HCT116 (cell line): ENCODE data around the gene WWOX. TPM values are rescaled to one million over a fixed set of nuclear protein-coding genes. Genes with fewer than 3 reads are reported as not detected.

Experiments used
- ATAC-seq: fragments of 200-7000 bp; cut with Tn5 transposase; 2 replicates; pipeline ENCODE4 v1.9.1; 2020; ENCODE audit warnings: mild to moderate bottlenecking, moderate library complexity
- BruUV-seq: library from RNA; stranded (reverse); fragments of 400-500 nt; replicated peaks from 2 replicates; lab custom pipeline; 2021; lab: Mats Ljungman, UMichigan
- CTCF ChIA-PET: fragments of 300-600 bp; sonication (Branson Sonifier 250); formaldehyde crosslinking; loops from one replicate; lab custom pipeline; 2021; ENCODE audit warnings: antibody characterized with exemption; lab: Charles Lee
- POLR2A ChIA-PET: fragments of 300-600, 350-600 bp; sonication (Branson Sonifier 250); formaldehyde crosslinking; loops from one replicate; lab custom pipeline; 2021; ENCODE audit warnings: antibody characterized with exemption; lab: Charles Lee
- RAD21 ChIA-PET, 2 experiments: fragments of 300-600 bp; sonication (Branson Sonifier 250); formaldehyde crosslinking; loops; one replicate each; lab custom pipeline; 2023; ENCODE audit warnings: low total read pairs in 2 of 2; ENCODE audit not compliant: uncharacterized antibody in 2 of 2, unreplicated experiment in 2 of 2, low non-redundant PET in 1 of 2; lab: Charles Lee
- DNase-seq: peaks from one replicate; pipeline ENCODE4 v3.0.0-alpha.2; 2010; ENCODE audit warnings: low read depth, low spot score
- H2AFZ ChIP-seq: fragments of 200-600 bp; shearing (Covaris generic), sonication (generic); 2 replicates; pipeline ENCODE4 v1.6.1; 2017; ENCODE audit warnings: low read depth, mixed run types, mixed read lengths, antibody characterized with exemption, low read length; ENCODE audit not compliant: poor library complexity, severe bottlenecking
- H3K27ac ChIP-seq: 2 replicates; pipeline ENCODE4 v1.5.1; 2012; ENCODE audit warnings: low read depth, low read length
- H3K27me3 ChIP-seq: fragments of 200-600 bp; sonication (generic); 2 replicates; pipeline ENCODE4 v1.6.1; 2016; ENCODE audit warnings: mixed run types, low read length, mixed read lengths; ENCODE audit not compliant: insufficient read depth
- H3K36me3 ChIP-seq, 2 experiments: fragments of 200-500 bp in 1 of 2; fragments of 200-600 bp in 1 of 2; sonication (Bioruptor generic) in 1 of 2; sonication (generic) in 1 of 2; 2 replicates each; pipeline versions ENCODE4 v1.5.1 to v1.6.1; 2014 to 2016; ENCODE audit warnings: low read length in 2 of 2, inconsistent platforms in 1 of 2, mixed read lengths in 1 of 2, mixed run types in 1 of 2; ENCODE audit not compliant: insufficient read depth in 2 of 2, control insufficient read depth in 1 of 2
- H3K4me1 ChIP-seq, 2 experiments: fragments of 200-600 bp in 1 of 2; sonication (generic) in 1 of 2; 2 replicates each; pipeline versions ENCODE4 v1.5.1 to v1.6.1; 2012 to 2017; ENCODE audit warnings: low read length in 2 of 2, inconsistent platforms in 1 of 2, mild to moderate bottlenecking in 1 of 2, mixed read lengths in 1 of 2, mixed run types in 1 of 2, moderate library complexity in 1 of 2; ENCODE audit not compliant: insufficient read depth in 2 of 2, control insufficient read depth in 1 of 2
- H3K4me2 ChIP-seq: fragments of 200-600 bp; sonication (generic); 2 replicates; pipeline ENCODE4 v1.6.1; 2017; ENCODE audit warnings: mixed run types, low read length, mixed read lengths
- H3K4me3 ChIP-seq, 2 experiments: fragments of 200-600 bp in 1 of 2; sonication (generic) in 1 of 2; replicated peaks in 1 of 2; 2 replicates each; pipeline ENCODE4 v1.5.1; 2011 to 2016; ENCODE audit warnings: low read length in 2 of 2, control low read depth in 1 of 2, low read depth in 1 of 2, mild to moderate bottlenecking in 1 of 2, mixed read lengths in 1 of 2, mixed run types in 1 of 2
- H3K79me2 ChIP-seq: fragments of 200-600 bp; sonication (generic); 2 replicates; pipeline ENCODE4 v1.6.1; 2017; ENCODE audit warnings: mild to moderate bottlenecking, mixed run types, low read length, moderate library complexity, mixed read lengths; ENCODE audit not compliant: insufficient read depth
- H3K9ac ChIP-seq: fragments of 200-600 bp; sonication (generic); 2 replicates; pipeline ENCODE4 v1.6.1; 2016; ENCODE audit warnings: low read length, mixed read lengths
- H3K9me2 ChIP-seq: fragments of 200-600 bp; sonication (generic), shearing (Covaris generic); 2 replicates; pipeline ENCODE4 v1.6.1; 2017; ENCODE audit warnings: mixed run types, mild to moderate bottlenecking, moderate library complexity; ENCODE audit not compliant: insufficient read depth
- H3K9me3 ChIP-seq, 2 experiments: fragments of 200-500 bp in 1 of 2; fragments of 200-600 bp in 1 of 2; sonication (Bioruptor generic) in 1 of 2; sonication (generic) in 1 of 2; 2 replicates each; pipeline ENCODE4 v1.6.1; 2014 to 2017; ENCODE audit warnings: low read length in 2 of 2, mixed read lengths in 2 of 2, inconsistent platforms in 1 of 2, low read depth in 1 of 2, mild to moderate bottlenecking in 1 of 2, mixed run types in 1 of 2, moderate library complexity in 1 of 2; ENCODE audit not compliant: control insufficient read depth in 1 of 2, insufficient read depth in 1 of 2
- H4K20me1 ChIP-seq: fragments of 200-600 bp; sonication (generic), shearing (Covaris generic); 2 replicates; pipeline ENCODE4 v1.6.1; 2017; ENCODE audit warnings: mixed run types, mild to moderate bottlenecking, moderate library complexity; ENCODE audit not compliant: insufficient read depth
- CBX3 ChIP-seq: IDR thresholded peaks from 2 replicates; pipeline ENCODE4 v1.6.1; 2012; ENCODE audit warnings: low read depth
- EZH2phosphoT487 ChIP-seq: fragments of 200-600 bp; IDR thresholded peaks from 2 replicates; pipeline ENCODE4 v1.6.1; 2018; ENCODE audit warnings: antibody characterized with exemption, borderline replicate concordance
- FOSL1 ChIP-seq: IDR thresholded peaks from 2 replicates; pipeline ENCODE4 v1.6.1; 2012; ENCODE audit warnings: low read depth
- POLR2AphosphoS5 ChIP-seq: IDR thresholded peaks from 2 replicates; pipeline ENCODE4 v1.6.1; 2011; ENCODE audit warnings: mild to moderate bottlenecking, low read depth, low read length, moderate library complexity
- SRF ChIP-seq: IDR thresholded peaks from 2 replicates; pipeline ENCODE4 v1.6.1; 2012; ENCODE audit warnings: low read depth
- TCF7L2 ChIP-seq: IDR thresholded peaks from 2 replicates; pipeline ENCODE4 v1.7.0; 2011; ENCODE audit warnings: borderline replicate concordance, inconsistent platforms; ENCODE audit not compliant: insufficient read depth, insufficient read length; ENCODE audit errors: extremely low read depth
- ZNF274 ChIP-seq: fragments of 200-500 bp; sonication (Bioruptor generic); IDR thresholded peaks from 2 replicates; pipeline ENCODE4 v1.6.1; 2014; ENCODE audit warnings: mild to moderate bottlenecking, low read depth, low read length, inconsistent platforms
- intact Hi-C: fragments of 100-400 bp; cut with micrococcal nuclease; formaldehyde crosslinking; loops from 2 replicates; pipeline ENCODE4 v1.10.0; 2022
- total RNA-seq: library from RNA; stranded (reverse); gene quantifications from one replicate; pipeline ENCODE4 v1.2.1, GENCODE V29; 2021; ENCODE audit not compliant: unreplicated experiment
- TF ChIP-seq, protein P1 (sequence below), 3 experiments: fragments of 200-600 bp in 1 of 3; sonication (generic) in 1 of 3; IDR thresholded peaks in 2 of 3; conservative IDR thresholded peaks in 1 of 3; 2 replicates each; pipeline ENCODE4 v1.5.1; 2012 to 2017; ENCODE audit warnings: low read depth in 2 of 3, low read length in 2 of 3, antibody characterized with exemption in 1 of 3, borderline replicate concordance in 1 of 3, control low read depth in 1 of 3, mild to moderate bottlenecking in 1 of 3, mixed read lengths in 1 of 3, mixed run types in 1 of 3, moderate library complexity in 1 of 3; ENCODE audit not compliant: insufficient read depth in 1 of 3

Gene WWOX
- total RNA-seq, 1 experiment from 2014 or later: 13.7 TPM

DNA sequence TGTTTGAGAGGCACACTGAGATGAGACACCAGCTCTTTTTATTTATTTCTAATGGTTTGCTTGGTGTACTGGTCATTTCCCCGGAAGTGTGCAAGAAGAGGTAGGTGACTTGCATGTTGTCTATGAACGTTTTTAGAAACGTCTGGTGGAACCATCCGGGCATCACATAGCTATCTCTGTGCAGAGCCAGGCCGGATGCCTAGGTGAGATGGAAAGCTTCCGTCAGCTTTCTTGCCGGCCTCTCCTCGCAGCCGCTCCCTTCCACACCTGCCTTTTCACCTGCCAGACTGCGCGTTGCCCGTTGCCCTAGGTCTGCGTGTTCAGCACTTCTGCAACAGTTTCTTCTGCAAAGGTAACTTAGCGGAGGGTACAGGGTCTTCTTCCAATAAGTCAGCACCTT, 416.0 kb downstream of the WWOX start:
- CTCF ChIA-PET: interaction anchor here (0.6 kb wide), 1 partner anchor 308 kb away, joined by 3 read pairs; no protein-coding TSS in a partner anchor

More for the DNA sequence above, 416.0 kb downstream of the WWOX start:
- Histone ChIP-seq H3K36me3 (no peaks in the 10 kb centered on the region), H3K9ac (no peak overlapping the region), H3K4me1 (no peaks in the 10 kb centered on the region), H3K27ac (no peak overlapping the region), H3K4me2 (no peak overlapping the region), H2AFZ (no peak overlapping the region), H4K20me1 (no peaks in the 10 kb centered on the region), H3K4me3 (no peak overlapping the region), H3K9me3 (no peaks in the 10 kb centered on the region), H3K9me2 (no peaks in the 10 kb centered on the region), H3K27me3 (no peaks in the 10 kb centered on the region), H3K79me2 (no peaks in the 10 kb centered on the region)
- POLR2A ChIA-PET: no interaction called here
- TF ChIP-seq, protein P1, sequence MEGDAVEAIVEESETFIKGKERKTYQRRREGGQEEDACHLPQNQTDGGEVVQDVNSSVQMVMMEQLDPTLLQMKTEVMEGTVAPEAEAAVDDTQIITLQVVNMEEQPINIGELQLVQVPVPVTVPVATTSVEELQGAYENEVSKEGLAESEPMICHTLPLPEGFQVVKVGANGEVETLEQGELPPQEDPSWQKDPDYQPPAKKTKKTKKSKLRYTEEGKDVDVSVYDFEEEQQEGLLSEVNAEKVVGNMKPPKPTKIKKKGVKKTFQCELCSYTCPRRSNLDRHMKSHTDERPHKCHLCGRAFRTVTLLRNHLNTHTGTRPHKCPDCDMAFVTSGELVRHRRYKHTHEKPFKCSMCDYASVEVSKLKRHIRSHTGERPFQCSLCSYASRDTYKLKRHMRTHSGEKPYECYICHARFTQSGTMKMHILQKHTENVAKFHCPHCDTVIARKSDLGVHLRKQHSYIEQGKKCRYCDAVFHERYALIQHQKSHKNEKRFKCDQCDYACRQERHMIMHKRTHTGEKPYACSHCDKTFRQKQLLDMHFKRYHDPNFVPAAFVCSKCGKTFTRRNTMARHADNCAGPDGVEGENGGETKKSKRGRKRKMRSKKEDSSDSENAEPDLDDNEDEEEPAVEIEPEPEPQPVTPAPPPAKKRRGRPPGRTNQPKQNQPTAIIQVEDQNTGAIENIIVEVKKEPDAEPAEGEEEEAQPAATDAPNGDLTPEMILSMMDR (IDR thresholded peaks at IDR 0.05 in 2 of 3, conservative IDR thresholded peaks at IDR 0.05 in 1 of 3; ENCODE audit: borderline replicate concordance in 1 of 3, insufficient read depth in 1 of 3, low read depth in 2 of 3, low read length in 2 of 3): no peak
- TF ChIP-seq TCF7L2 (no peak), FOSL1 (no peak), CBX3 (no peak), EZH2phosphoT487 (no peak), POLR2AphosphoS5 (no peak), SRF (no peak), ZNF274 (no peak)
- DNase-seq: no peak
- intact Hi-C loops: no loop called here
- RAD21 ChIA-PET: no interaction called here
- no TSS peak for BruUV-seq
- no peak for ATAC-seq
